ENCODE results near the gene TRAF3. TPM values are rescaled to one million over a fixed set of nuclear protein-coding genes. Genes with fewer than 3 reads are reported as not detected.

The TRAF3 gene
- total RNA-seq, 1 experiment from 2014 or later = 37.6 TPM

- no TSS peak for BruUV-seq (replicated peaks)
- no peak overlapping the region for H3K27ac ChIP-seq (ENCODE audit: low read length)
- in situ Hi-C loops (cut with HindIII; ENCODE audit: low pct_unique_long_range_greater_than_20kb, low sequenced_read_pairs) (no loop called here), intact Hi-C loops (cut with micrococcal nuclease; ENCODE audit: unreplicated experiment) (no loop called here)
- H3K4me1 ChIP-seq (ENCODE audit: control insufficient read depth, insufficient read depth, low read length) = no peaks in the 10 kb centered on the region; the same call in 1 of the 2 replicates
- ChIA-PET POLR2A (no interaction called here), CTCF (no interaction called here)
- no peak for TF ChIP-seq SIN3A (IDR thresholded peaks at IDR 0.05; ENCODE audit: borderline replicate concordance, insufficient read depth, low read depth, low read length)
- TF ChIP-seq TCF7L2 (IDR thresholded peaks at IDR 0.05; ENCODE audit: low read depth, low read length) = no peak
- no peak for TF ChIP-seq CTCF (IDR thresholded peaks at IDR 0.05)
- no peak for TF ChIP-seq REST (IDR thresholded peaks at IDR 0.05; ENCODE audit: insufficient read depth in 1 of 2, low read depth in 2 of 2, low read length in 1 of 2)
- TF ChIP-seq POLR2AphosphoS5 (IDR thresholded peaks at IDR 0.05; ENCODE audit: low read depth, low read length) = no peak
- no peaks in the 10 kb centered on the region for H3K27me3 ChIP-seq (ENCODE audit: control insufficient read depth, insufficient read depth, low read length)
- no peak for DNase-seq (ENCODE audit: low read depth, low spot score)
- H3K4me3 ChIP-seq (ENCODE audit: low read depth in 2 of 2, low read length in 2 of 2) = no peak overlapping the region
- no peaks in the 10 kb centered on the region for H3K36me3 ChIP-seq (ENCODE audit: control insufficient read depth, insufficient read depth, low read length)
- H3K9me3 ChIP-seq (ENCODE audit: control insufficient read depth, insufficient read depth, low read depth, low read length) = no peaks in the 10 kb centered on the region
- no peak for ATAC-seq
Measured at GRCh38 chr14:102770147-102771123, 6.8 kb upstream of the TRAF3 start.

DNA sequence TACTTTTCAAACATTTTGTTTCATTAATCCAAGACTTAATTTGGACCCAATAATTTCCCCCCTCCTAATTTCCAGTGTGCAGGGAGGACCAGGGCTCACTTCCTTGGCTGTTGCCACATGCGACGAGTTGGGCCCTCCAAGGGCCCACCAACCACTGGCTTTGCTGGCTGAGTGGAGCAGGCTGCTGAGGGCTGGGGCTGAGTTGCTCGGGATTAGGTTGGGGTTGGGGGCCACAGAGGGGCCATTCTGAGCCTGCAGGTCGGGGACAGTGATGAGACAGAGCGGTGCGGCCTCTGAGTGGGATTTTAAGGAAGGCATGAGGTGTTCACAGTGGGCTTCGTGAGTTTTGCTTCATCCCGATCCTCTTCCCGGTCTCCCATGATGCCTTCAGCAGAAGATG is 6.1 kb upstream of the TRAF3 start:
- Histone ChIP-seq H3K4me3 (ENCODE audit: low read depth in 2 of 2, low read length in 2 of 2) (no peak overlapping the region), H3K36me3 (ENCODE audit: control insufficient read depth, insufficient read depth, low read length) (no peaks in the 10 kb centered on the region), H3K9me3 (ENCODE audit: control insufficient read depth, insufficient read depth, low read depth, low read length) (no peaks in the 10 kb centered on the region), H3K27me3 (ENCODE audit: control insufficient read depth, insufficient read depth, low read length) (no peaks in the 10 kb centered on the region), H3K27ac (ENCODE audit: low read length) (no peak overlapping the region), H3K4me1 (ENCODE audit: control insufficient read depth, insufficient read depth, low read length) (peaks cover 2% of the 10 kb centered on the region)
- ChIA-PET POLR2A (no interaction called here), CTCF (no interaction called here)
- no TSS peak for BruUV-seq (replicated peaks)
- DNase-seq (ENCODE audit: low read depth, low spot score) (no peak), ATAC-seq (no peak)
- intact Hi-C loops (cut with micrococcal nuclease; ENCODE audit: unreplicated experiment) = no loop called here
- in situ Hi-C loops (cut with HindIII; ENCODE audit: low pct_unique_long_range_greater_than_20kb, low sequenced_read_pairs) = no loop called here
- TF ChIP-seq SIN3A (IDR thresholded peaks at IDR 0.05; ENCODE audit: borderline replicate concordance, insufficient read depth, low read depth, low read length) (no peak), POLR2AphosphoS5 (IDR thresholded peaks at IDR 0.05; ENCODE audit: low read depth, low read length) (no peak), REST (IDR thresholded peaks at IDR 0.05; ENCODE audit: insufficient read depth in 1 of 2, low read depth in 2 of 2, low read length in 1 of 2) (no peak), TCF7L2 (IDR thresholded peaks at IDR 0.05; ENCODE audit: low read depth, low read length) (no peak), CTCF (IDR thresholded peaks at IDR 0.05) (no peak)

All from Panc1 (cell line).